Measurements from ENCODE around the gene TRPC4AP.

DNA sequence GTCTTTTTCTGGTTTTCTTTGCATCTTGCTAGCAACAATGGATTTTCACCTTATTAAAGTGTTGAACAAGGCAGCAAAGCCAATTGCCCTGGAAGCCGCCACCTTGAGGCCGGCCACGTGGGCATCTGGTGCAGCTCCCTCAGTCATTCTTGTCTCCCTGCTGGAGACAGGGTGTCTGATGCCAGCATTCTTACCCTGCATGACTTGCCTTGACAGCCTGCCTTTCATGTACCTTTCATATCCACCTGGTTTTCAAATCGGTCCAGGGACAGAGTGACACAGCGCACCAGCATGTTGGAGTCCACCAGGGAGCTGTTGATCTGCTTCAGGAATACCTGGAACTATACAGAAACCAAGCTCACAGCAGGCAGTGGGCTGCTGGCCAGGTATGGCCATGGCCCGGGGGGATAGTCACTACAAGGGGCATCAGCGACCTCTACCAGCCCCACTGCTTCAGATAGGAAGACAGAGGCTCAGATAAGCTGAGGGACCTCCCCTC, 87.1 kb downstream of the TRPC4AP start:
- TF ChIP-seq, protein P1, sequence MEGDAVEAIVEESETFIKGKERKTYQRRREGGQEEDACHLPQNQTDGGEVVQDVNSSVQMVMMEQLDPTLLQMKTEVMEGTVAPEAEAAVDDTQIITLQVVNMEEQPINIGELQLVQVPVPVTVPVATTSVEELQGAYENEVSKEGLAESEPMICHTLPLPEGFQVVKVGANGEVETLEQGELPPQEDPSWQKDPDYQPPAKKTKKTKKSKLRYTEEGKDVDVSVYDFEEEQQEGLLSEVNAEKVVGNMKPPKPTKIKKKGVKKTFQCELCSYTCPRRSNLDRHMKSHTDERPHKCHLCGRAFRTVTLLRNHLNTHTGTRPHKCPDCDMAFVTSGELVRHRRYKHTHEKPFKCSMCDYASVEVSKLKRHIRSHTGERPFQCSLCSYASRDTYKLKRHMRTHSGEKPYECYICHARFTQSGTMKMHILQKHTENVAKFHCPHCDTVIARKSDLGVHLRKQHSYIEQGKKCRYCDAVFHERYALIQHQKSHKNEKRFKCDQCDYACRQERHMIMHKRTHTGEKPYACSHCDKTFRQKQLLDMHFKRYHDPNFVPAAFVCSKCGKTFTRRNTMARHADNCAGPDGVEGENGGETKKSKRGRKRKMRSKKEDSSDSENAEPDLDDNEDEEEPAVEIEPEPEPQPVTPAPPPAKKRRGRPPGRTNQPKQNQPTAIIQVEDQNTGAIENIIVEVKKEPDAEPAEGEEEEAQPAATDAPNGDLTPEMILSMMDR (IDR thresholded peaks at IDR 0.05): no peak
- TF ChIP-seq POLR2A (IDR thresholded peaks at IDR 0.05): no peak
